Measurements from ENCODE around the gene ZBTB44. TPM values are rescaled to one million over a fixed set of nuclear protein-coding genes. Genes with fewer than 3 reads are reported as not detected.

ZBTB44 gene
- total and polyA plus RNA-seq, 7 experiments from 2014 or later = 5.9 to 83.4 (median 48.2) TPM

DNA sequence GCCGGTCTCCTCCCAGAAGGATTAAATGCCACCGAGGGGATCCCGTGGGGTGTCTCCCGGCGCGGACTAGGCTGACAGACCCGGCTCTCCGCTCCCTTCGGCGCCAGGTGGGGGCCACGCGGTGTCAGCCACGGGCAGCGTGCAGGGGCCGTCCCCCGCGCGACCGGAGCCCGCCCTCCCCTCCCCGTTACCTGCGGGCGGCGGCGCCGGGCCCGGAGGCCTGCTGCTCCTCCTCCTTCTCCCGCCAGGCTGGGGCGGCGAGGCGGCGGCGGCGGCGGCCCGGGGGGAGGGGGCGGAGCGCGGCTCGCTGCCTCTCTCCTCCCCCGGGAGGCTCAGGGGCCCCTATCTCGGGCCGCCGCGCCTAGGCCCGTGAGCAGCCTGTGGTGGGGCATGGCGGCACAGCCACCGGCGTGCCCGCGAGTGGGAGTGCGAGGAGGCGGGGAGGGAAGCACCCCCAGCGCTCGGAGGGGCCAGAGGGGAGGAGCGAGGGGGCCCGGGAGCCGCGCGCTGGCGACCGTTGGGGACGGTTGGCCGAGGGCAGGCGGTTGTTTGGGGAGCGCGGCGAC is 450 bp downstream of the ZBTB44 start:
- peak; percentile 56 to 77 (median 62) for DNase-seq
- ChIA-PET CTCF (no interaction called here), POLR2A (interaction anchor here (1.0 to 2.6 kb wide), 3 partner anchors 9 to 602 kb away, joined by 3 to 13 read pairs (median 6); partner anchors contain the start of genes PRDM10 and SNX19)
- H3K27ac ChIP-seq (ENCODE audit: low read depth, low read length) = peak overlapping the region; percentile 89
- Mint-ChIP-seq H3K4me3 (peak overlapping the region; percentile 90 to 99 (median 95)), H3K4me1 (peaks cover 37 to 57% (median 43%) of the 10 kb centered on the region in 7 donors), H3K36me3 (peaks cover 0 to 5% (median 2%) of the 10 kb centered on the region in 5 donors), H3K9me3 (peaks cover 0 to 3% (median 0%) of the 10 kb centered on the region in 11 donors), H3K27me3 (peaks cover 0 to 6% (median 0%) of the 10 kb centered on the region in 5 donors), H3K27ac (peak overlapping the region; percentile 26 to 99 (median 93))
- H3K9me3 ChIP-seq (ENCODE audit: control insufficient read depth in 2 of 3, low read length in 3 of 3) = no peaks in the 10 kb centered on the region
- intact Hi-C loops (cut with micrococcal nuclease) = loop anchor here (1.0 to 10.0 kb wide), 9 partner anchors 26 to 1035 kb away; partner anchors contain the start of genes PRDM10 (in 2 of the 2), NFRKB (in 1 of the 2) and TMEM45B (in 1 of the 2)
- ATAC-seq = peak; percentile 70
- H3K27me3 ChIP-seq (ENCODE audit: control insufficient read depth in 2 of 2, insufficient read depth in 2 of 2, low read length in 2 of 2) = no peaks in the 10 kb centered on the region
- H3K4me3 ChIP-seq (ENCODE audit: low read length) = peak overlapping the region; percentile 68
- H3K4me1 ChIP-seq (ENCODE audit: control insufficient read depth in 2 of 2, insufficient read depth in 2 of 2, low read length in 2 of 2) = peaks cover 8 to 16% of the 10 kb centered on the region in 2 donors
- H3K36me3 ChIP-seq (ENCODE audit: control insufficient read depth in 2 of 3, insufficient read depth in 3 of 3, low read length in 3 of 3) = no peaks in the 10 kb centered on the region

DNA sequence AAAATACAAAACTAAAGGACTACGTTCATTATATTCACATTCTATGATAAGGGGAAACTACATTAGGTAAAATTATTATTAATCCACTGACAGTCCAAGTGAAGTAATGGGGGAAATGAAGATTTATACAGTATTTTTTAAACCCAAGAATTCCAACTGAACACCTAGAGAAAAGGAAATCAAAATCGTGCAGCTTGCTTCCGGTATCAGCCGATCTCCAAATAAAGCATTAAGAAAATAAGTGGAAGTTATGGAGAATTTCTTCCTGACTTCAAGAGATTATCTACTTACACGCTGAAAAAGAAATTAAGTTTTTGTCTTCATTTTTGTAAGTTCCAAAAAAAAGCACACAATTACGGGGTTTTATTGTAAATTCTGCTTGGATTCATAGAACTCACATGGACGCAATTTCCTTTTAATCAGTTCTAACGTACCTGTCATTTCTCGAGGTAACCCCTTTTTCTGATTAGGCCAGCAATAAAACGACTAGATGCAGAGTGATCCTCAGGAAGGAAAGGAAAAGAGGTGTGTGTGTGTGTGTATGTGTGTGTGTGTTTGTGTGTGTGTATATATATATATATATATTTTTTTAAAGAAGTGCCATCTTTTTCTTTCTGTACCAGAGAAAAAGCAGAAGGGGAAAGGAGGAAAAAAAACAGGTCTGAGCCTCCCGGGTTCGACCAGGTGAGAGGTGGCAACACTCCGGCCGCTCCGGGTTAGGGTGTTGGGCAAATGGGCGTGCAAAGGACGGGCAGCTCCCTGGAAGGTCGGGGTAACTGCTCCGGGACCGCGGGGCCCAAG is 1.1 kb downstream of the ZBTB44 start:
- no peak for ATAC-seq
- intact Hi-C loops (cut with micrococcal nuclease) = loop anchor here (1.0 to 10.0 kb wide), 9 partner anchors 27 to 1035 kb away; partner anchors contain the start of genes PRDM10 (in 2 of the 2), NFRKB (in 1 of the 2) and TMEM45B (in 1 of the 2)
- Histone ChIP-seq H3K9me3 (ENCODE audit: control insufficient read depth in 2 of 3, low read length in 3 of 3) (no peaks in the 10 kb centered on the region), H3K4me1 (ENCODE audit: control insufficient read depth in 2 of 2, insufficient read depth in 2 of 2, low read length in 2 of 2) (peaks cover 8 to 16% of the 10 kb centered on the region in 2 donors), H3K36me3 (ENCODE audit: control insufficient read depth in 2 of 3, insufficient read depth in 3 of 3, low read length in 3 of 3) (no peaks in the 10 kb centered on the region), H3K27ac (ENCODE audit: low read depth, low read length) (peak overlapping the region; percentile 89), H3K27me3 (ENCODE audit: control insufficient read depth in 2 of 2, insufficient read depth in 2 of 2, low read length in 2 of 2) (no peaks in the 10 kb centered on the region), H3K4me3 (ENCODE audit: low read length) (peak overlapping the region; percentile 68)
- Mint-ChIP-seq H3K4me3 (peak overlapping the region; percentile 86 to 99 (median 94)), H3K27ac (peak overlapping the region; percentile 85 to 97 (median 93)), H3K36me3 (peaks cover 0 to 7% (median 4%) of the 10 kb centered on the region in 5 donors), H3K27me3 (peaks cover 0 to 6% (median 0%) of the 10 kb centered on the region in 5 donors), H3K4me1 (peaks cover 42 to 64% (median 50%) of the 10 kb centered on the region in 7 donors), H3K9me3 (peaks cover 0 to 3% (median 0%) of the 10 kb centered on the region in 11 donors)
- CTCF ChIA-PET = no interaction called here
- POLR2A ChIA-PET = interaction anchor here (1.8 to 2.6 kb wide), 2 partner anchors 310 to 603 kb away, joined by 6 to 13 read pairs; partner anchors contain the start of genes PRDM10 and SNX19
- DNase-seq = peak in 3 of 9 donors; percentile 4 to 23 (median 12)

DNA sequence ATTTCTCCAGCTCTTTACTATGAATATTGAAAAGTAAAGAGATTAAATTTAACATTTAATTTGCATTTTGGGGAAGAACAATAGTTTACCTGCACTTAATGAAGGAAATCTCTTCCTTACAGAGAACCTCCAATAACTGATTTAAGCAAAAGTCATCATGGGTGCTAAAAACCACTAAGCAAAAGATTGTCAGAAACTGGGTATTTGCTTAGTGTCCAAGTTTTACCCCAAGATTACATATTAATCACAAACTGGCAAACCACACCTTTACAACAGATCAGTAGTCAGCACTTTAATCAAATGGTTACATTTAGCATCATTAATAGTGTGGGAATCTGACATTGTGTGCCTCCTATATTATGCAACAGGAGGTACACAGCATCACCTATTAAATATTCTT is 2.7 kb downstream of the ZBTB44 start:
- Histone ChIP-seq H3K27me3 (ENCODE audit: control insufficient read depth in 2 of 2, insufficient read depth in 2 of 2, low read length in 2 of 2) (no peaks in the 10 kb centered on the region), H3K36me3 (ENCODE audit: control insufficient read depth in 2 of 3, insufficient read depth in 3 of 3, low read length in 3 of 3) (no peaks in the 10 kb centered on the region), H3K9me3 (ENCODE audit: control insufficient read depth in 2 of 3, low read length in 3 of 3) (no peaks in the 10 kb centered on the region), H3K4me3 (ENCODE audit: low read length) (no peak overlapping the region), H3K27ac (ENCODE audit: low read depth, low read length) (no peak overlapping the region), H3K4me1 (ENCODE audit: control insufficient read depth in 2 of 2, insufficient read depth in 2 of 2, low read length in 2 of 2) (peaks cover 8 to 16% of the 10 kb centered on the region in 2 donors)
- DNase-seq (no peak), ATAC-seq (no peak)
- H3K27ac Mint-ChIP-seq = peak overlapping the region in 1 of 9 donors; percentile 6
- peaks cover 0 to 14% (median 12%) of the 10 kb centered on the region in 5 donors for H3K36me3 Mint-ChIP-seq
- peak overlapping the region; percentile 30 to 98 (median 70) for H3K4me3 Mint-ChIP-seq
- CTCF ChIA-PET = no interaction called here
- POLR2A ChIA-PET = interaction anchor here (0.6 kb wide), 1 partner anchor 166 kb away, joined by 4 read pairs; no protein-coding TSS in a partner anchor
- H3K4me1 Mint-ChIP-seq = peaks cover 43 to 70% (median 57%) of the 10 kb centered on the region in 7 donors
- H3K9me3 Mint-ChIP-seq = peaks cover 0 to 3% (median 0%) of the 10 kb centered on the region in 11 donors
- intact Hi-C loops (cut with micrococcal nuclease) = loop anchor here (5.0 to 10.0 kb wide), 2 partner anchors 75 to 497 kb away; partner anchors contain the start of gene TMEM45B (in 1 of the 2)
- peaks cover 0 to 2% (median 0%) of the 10 kb centered on the region in 5 donors for H3K27me3 Mint-ChIP-seq

DNA sequence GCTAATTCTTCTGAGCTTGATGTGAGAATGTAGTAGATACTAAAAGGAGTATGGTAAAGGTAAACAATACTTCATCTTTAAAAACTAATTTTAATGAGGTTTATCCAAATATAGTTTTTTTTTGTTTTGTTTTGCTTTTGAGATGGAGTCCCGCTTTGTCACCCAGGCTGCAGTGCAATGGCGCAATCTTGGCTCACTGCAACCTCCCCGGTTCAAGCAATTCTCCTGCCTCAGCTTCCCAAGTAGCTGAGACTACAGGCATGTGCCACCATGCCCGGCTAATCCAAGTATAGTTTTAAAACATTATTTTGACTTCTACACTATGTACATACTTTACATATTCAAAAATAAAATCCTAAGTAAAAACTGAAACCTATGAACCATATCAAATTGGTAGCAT is 4.1 kb downstream of the ZBTB44 start:
- no peaks in the 10 kb centered on the region for H3K9me3 ChIP-seq (ENCODE audit: control insufficient read depth in 2 of 3, low read length in 3 of 3)
- Mint-ChIP-seq H3K4me1 (peaks cover 42 to 69% (median 58%) of the 10 kb centered on the region in 7 donors), H3K36me3 (peaks cover 0 to 25% (median 20%) of the 10 kb centered on the region in 5 donors), H3K27me3 (no peaks in the 10 kb centered on the region), H3K4me3 (no peak overlapping the region), H3K27ac (no peak overlapping the region), H3K9me3 (peaks cover 0 to 6% (median under 1%) of the 10 kb centered on the region in 11 donors)
- POLR2A ChIA-PET = interaction anchor here (0.6 kb wide), 2 partner anchors 20 to 118 kb away, joined by 3 to 4 read pairs; no protein-coding TSS in a partner anchor
- no peak overlapping the region for H3K27ac ChIP-seq (ENCODE audit: low read depth, low read length)
- intact Hi-C loops (cut with micrococcal nuclease) = loop anchor here (5.0 to 10.0 kb wide), 2 partner anchors 77 to 496 kb away; partner anchors contain the start of gene TMEM45B (in 1 of the 2)
- no peak for ATAC-seq
- H3K4me1 ChIP-seq (ENCODE audit: control insufficient read depth in 2 of 2, insufficient read depth in 2 of 2, low read length in 2 of 2) = peaks cover 8 to 15% of the 10 kb centered on the region in 2 donors
- CTCF ChIA-PET = no interaction called here
- no peak for DNase-seq
- H3K4me3 ChIP-seq (ENCODE audit: low read length) = no peak overlapping the region
- no peaks in the 10 kb centered on the region for H3K36me3 ChIP-seq (ENCODE audit: control insufficient read depth in 2 of 3, insufficient read depth in 3 of 3, low read length in 3 of 3)
- H3K27me3 ChIP-seq (ENCODE audit: control insufficient read depth in 2 of 2, insufficient read depth in 2 of 2, low read length in 2 of 2) = no peaks in the 10 kb centered on the region

DNA sequence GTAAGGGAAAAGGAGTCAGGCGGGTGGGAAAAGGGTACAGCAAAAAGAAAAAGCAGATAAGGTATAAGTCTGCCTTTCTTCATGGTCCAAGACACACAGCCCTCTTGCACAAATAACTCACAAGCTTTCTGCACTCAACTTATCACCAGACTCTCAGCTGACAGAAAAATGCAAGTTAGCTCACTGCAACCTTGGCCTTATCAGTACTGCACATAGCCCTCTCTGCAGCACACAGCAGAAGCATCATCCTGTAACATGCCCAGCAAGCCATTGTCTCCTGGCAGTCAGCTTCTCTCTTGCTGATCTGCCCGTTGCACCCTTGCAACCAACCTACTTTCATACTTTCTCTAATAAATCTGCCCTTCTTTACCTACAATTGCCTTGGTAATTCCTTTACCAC is 5.8 kb downstream of the ZBTB44 start:
- intact Hi-C loops (cut with micrococcal nuclease) = no loop called here
- Histone ChIP-seq H3K27ac (ENCODE audit: low read depth, low read length) (no peak overlapping the region), H3K9me3 (ENCODE audit: control insufficient read depth in 2 of 3, low read length in 3 of 3) (no peaks in the 10 kb centered on the region), H3K4me3 (ENCODE audit: low read length) (no peak overlapping the region), H3K36me3 (ENCODE audit: control insufficient read depth in 2 of 3, insufficient read depth in 3 of 3, low read length in 3 of 3) (no peaks in the 10 kb centered on the region), H3K27me3 (ENCODE audit: control insufficient read depth in 2 of 2, insufficient read depth in 2 of 2, low read length in 2 of 2) (no peaks in the 10 kb centered on the region), H3K4me1 (ENCODE audit: control insufficient read depth in 2 of 2, insufficient read depth in 2 of 2, low read length in 2 of 2) (peaks cover 8 to 13% of the 10 kb centered on the region in 2 donors)
- Mint-ChIP-seq H3K9me3 (peaks cover 0 to 12% (median 4%) of the 10 kb centered on the region in 11 donors), H3K4me1 (peaks cover 47 to 78% (median 64%) of the 10 kb centered on the region in 7 donors), H3K27me3 (no peaks in the 10 kb centered on the region), H3K27ac (peak overlapping the region in 2 of 9 donors; percentile 37 to 38), H3K4me3 (peak overlapping the region in 2 of 10 donors; percentile 8 to 13), H3K36me3 (peaks cover 9 to 35% (median 30%) of the 10 kb centered on the region in 5 donors)
- no peak for DNase-seq
- ChIA-PET POLR2A (no interaction called here), CTCF (no interaction called here)
- ATAC-seq = no peak

DNA sequence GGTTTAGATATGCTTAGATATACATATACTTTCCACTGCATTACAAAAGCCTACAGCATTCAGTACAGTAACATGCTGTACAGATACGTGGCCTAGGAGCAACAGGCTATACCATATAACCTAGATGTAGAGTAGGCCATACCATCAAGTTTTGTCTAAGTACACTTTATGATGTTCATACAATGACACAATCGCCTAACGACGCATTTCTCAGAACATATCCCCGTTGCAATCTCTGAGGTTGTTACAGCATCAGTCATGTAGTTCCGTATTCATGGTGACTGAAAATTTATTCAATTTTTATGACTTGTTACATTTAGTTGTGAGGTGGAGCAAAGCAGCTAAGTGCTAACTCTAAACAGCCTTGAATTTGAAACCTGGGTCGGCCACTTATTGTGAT is 6.7 kb downstream of the ZBTB44 start:
- no peak overlapping the region for H3K27ac Mint-ChIP-seq

More for the DNA sequence above, 6.7 kb downstream of the ZBTB44 start:
- Mint-ChIP-seq H3K4me3 (no peak overlapping the region), H3K4me1 (peaks cover 41 to 76% (median 58%) of the 10 kb centered on the region in 7 donors), H3K36me3 (peaks cover 9 to 33% (median 30%) of the 10 kb centered on the region in 5 donors), H3K27me3 (no peaks in the 10 kb centered on the region), H3K9me3 (peaks cover 0 to 12% (median 4%) of the 10 kb centered on the region in 11 donors)
- ChIA-PET POLR2A (no interaction called here), CTCF (no interaction called here)
- no peaks in the 10 kb centered on the region for H3K36me3 ChIP-seq (ENCODE audit: control insufficient read depth in 2 of 3, insufficient read depth in 3 of 3, low read length in 3 of 3)
- no peaks in the 10 kb centered on the region for H3K9me3 ChIP-seq (ENCODE audit: control insufficient read depth in 2 of 3, low read length in 3 of 3)
- H3K4me1 ChIP-seq (ENCODE audit: control insufficient read depth in 2 of 2, insufficient read depth in 2 of 2, low read length in 2 of 2) = peaks cover 6 to 12% of the 10 kb centered on the region in 2 donors
- no peak overlapping the region for H3K4me3 ChIP-seq (ENCODE audit: low read length)
- DNase-seq = no peak
- intact Hi-C loops (cut with micrococcal nuclease) = no loop called here
- ATAC-seq = no peak
- no peak overlapping the region for H3K27ac ChIP-seq (ENCODE audit: low read depth, low read length)
- no peaks in the 10 kb centered on the region for H3K27me3 ChIP-seq (ENCODE audit: control insufficient read depth in 2 of 2, insufficient read depth in 2 of 2, low read length in 2 of 2)
